Epithelial cell of alveolus of lung (primary cell): ENCODE data around the gene ANKRD40. TPM values are rescaled to one million over a fixed set of nuclear protein-coding genes. Genes with fewer than 3 reads are reported as not detected.

ENCODE experiments used
- total RNA-seq: library from RNA; depleted of rRNA; stranded (reverse); fragments of >200 nt; gene quantifications from 2 replicates; pipeline ENCODE4 v1.2.1, GENCODE V29; 2015

ANKRD40 gene, protein sequence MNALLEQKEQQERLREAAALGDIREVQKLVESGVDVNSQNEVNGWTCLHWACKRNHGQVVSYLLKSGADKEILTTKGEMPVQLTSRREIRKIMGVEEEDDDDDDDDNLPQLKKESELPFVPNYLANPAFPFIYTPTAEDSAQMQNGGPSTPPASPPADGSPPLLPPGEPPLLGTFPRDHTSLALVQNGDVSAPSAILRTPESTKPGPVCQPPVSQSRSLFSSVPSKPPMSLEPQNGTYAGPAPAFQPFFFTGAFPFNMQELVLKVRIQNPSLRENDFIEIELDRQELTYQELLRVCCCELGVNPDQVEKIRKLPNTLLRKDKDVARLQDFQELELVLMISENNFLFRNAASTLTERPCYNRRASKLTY
- 19.9 and 28.3 TPM in 2 replicates for total RNA-seq

GRCh38 chr17:50707289-50708049, at the start of gene ANKRD40:
TSS of gene ANKRD40 (minus strand) at chr17:50707914. CDS start at chr17:50707654, 260 bp downstream.

GRCh38 chr17:50719144-50719923, 11.6 kb upstream of the ANKRD40 start, which contains the start of gene LUC7L3:
TSS of gene LUC7L3 (plus strand) at chr17:50719603. CDS start at chr17:50719733, 130 bp downstream.

Other genes starting within 250 kb of the ANKRD40 start
- gene CHAD, start 239.0 kb downstream of the ANKRD40 start, total RNA-seq, result not detected in 2 replicates
- 13.3 and 21.5 TPM in 2 replicates for gene RSAD1, start 229.1 kb downstream of the ANKRD40 start, total RNA-seq
- gene MYCBPAP, start 199.5 kb downstream of the ANKRD40 start, total RNA-seq, result 0.78 and 0.80 TPM in 2 replicates
- 0.08 and 0.26 TPM in 2 replicates for gene EPN3, start 175.2 kb downstream of the ANKRD40 start, total RNA-seq
- 38.5 and 64.8 TPM in 2 replicates for gene SPATA20, start 160.7 kb downstream of the ANKRD40 start, total RNA-seq
- gene CACNA1G, start 147.2 kb downstream of the ANKRD40 start, total RNA-seq, result under 0.01 and 0.96 TPM in 2 replicates
- gene ABCC3, start 73.0 kb downstream of the ANKRD40 start, total RNA-seq, result 5.2 and 13.9 TPM in 2 replicates
- 8.5 and 41.8 TPM in 2 replicates for gene LUC7L3, start 11.7 kb upstream of the ANKRD40 start, total RNA-seq
- not detected in 2 replicates for gene ANKRD40CL, start 59.6 kb upstream of the ANKRD40 start, total RNA-seq
- not detected in 2 replicates for gene WFIKKN2, start 127.7 kb upstream of the ANKRD40 start, total RNA-seq
- gene TOB1, start 158.4 kb upstream of the ANKRD40 start, total RNA-seq, result 5.8 and 12.7 TPM in 2 replicates